Fibroblast of lung (primary cell): ENCODE data around the gene GDI1. TPM values are rescaled to one million over a fixed set of nuclear protein-coding genes. Genes with fewer than 3 reads are reported as not detected.

Source experiments
- DNase-seq, 2 donors: peaks; one replicate each; pipeline versions ENCODE4 v3.0.0 to v3.0.0-alpha.2; 2010; ENCODE audit warnings: low read depth in 2 of 2
- H2AFZ ChIP-seq: 2 replicates; pipeline ENCODE4 v1.5.1; 2012; ENCODE audit warnings: low read length, control low read depth, inconsistent platforms
- H3K27ac ChIP-seq: 2 replicates; pipeline ENCODE4 v1.5.1; 2011; ENCODE audit warnings: low read length, control low read depth; ENCODE audit not compliant: insufficient read depth
- H3K27me3 ChIP-seq: 2 replicates; pipeline ENCODE4 v1.5.1; 2011; ENCODE audit warnings: mild to moderate bottlenecking, low read length; ENCODE audit not compliant: control insufficient read depth, insufficient read depth
- H3K36me3 ChIP-seq: 2 replicates; pipeline ENCODE4 v1.5.1; 2011; ENCODE audit warnings: low read length; ENCODE audit not compliant: control insufficient read depth, insufficient read depth
- H3K4me1 ChIP-seq: 2 replicates; pipeline ENCODE4 v1.5.1; 2011; ENCODE audit warnings: low read length; ENCODE audit not compliant: control insufficient read depth, insufficient read depth; ENCODE audit errors: extremely low read depth
- H3K4me2 ChIP-seq: 2 replicates; pipeline ENCODE4 v1.5.1; 2011; ENCODE audit warnings: low read length, control low read depth; ENCODE audit not compliant: insufficient read depth; ENCODE audit errors: extremely low read depth
- H3K4me3 ChIP-seq, 4 experiments: fragments of 200-600 bp in 1 of 4; sonication (generic) in 1 of 4; replicated peaks in 1 of 4; 2 replicates each; pipeline ENCODE4 v1.5.1; 2011 to 2016; ENCODE audit warnings: low read length in 4 of 4, low read depth in 3 of 4, mild to moderate bottlenecking in 3 of 4, control low read depth in 2 of 4, inconsistent platforms in 1 of 4, mixed read lengths in 1 of 4; ENCODE audit not compliant: insufficient read depth in 1 of 4; ENCODE audit errors: control extremely low read depth in 1 of 4
- H3K79me2 ChIP-seq: 2 replicates; pipeline ENCODE4 v1.5.1; 2012; ENCODE audit warnings: mild to moderate bottlenecking, low read length, inconsistent platforms; ENCODE audit not compliant: control insufficient read depth, insufficient read depth
- H3K9ac ChIP-seq: 2 replicates; pipeline ENCODE4 v1.5.1; 2011; ENCODE audit warnings: mild to moderate bottlenecking, low read length, control low read depth; ENCODE audit not compliant: insufficient read depth
- H3K9me3 ChIP-seq: 2 replicates; pipeline ENCODE4 v1.5.1; 2012; ENCODE audit warnings: low read depth, low read length; ENCODE audit not compliant: control insufficient read depth, insufficient read depth
- H4K20me1 ChIP-seq: 2 replicates; pipeline ENCODE4 v1.5.1; 2011; ENCODE audit warnings: low read length; ENCODE audit not compliant: control insufficient read depth, insufficient read depth; ENCODE audit errors: extremely low read depth
- CTCF ChIP-seq, 2 donors: IDR thresholded peaks in 1 of 2; conservative IDR thresholded peaks in 1 of 2; 1 replicate in 1 of 2; 2 replicates in 1 of 2; pipeline ENCODE4 v1.5.1; 2011 to 2012; ENCODE audit warnings: low read length in 2 of 2, control low read depth in 1 of 2, inconsistent platforms in 1 of 2, low read depth in 1 of 2, mild to moderate bottlenecking in 1 of 2
- EZH2 ChIP-seq: IDR thresholded peaks from 2 replicates; pipeline ENCODE4 v1.5.1; 2012; ENCODE audit warnings: low read length, control low read depth, mild to moderate bottlenecking; ENCODE audit errors: missing control alignments
- polyA plus RNA-seq, 2 donors: library from polyadenylated mRNA; depleted of rRNA in 1 of 2; stranded (reverse) in 1 of 2; unstranded in 1 of 2; fragments of >200 nt; gene quantifications; 2 replicates each; pipeline ENCODE4 v1.2.1, GENCODE V29; 2011 to 2012; ENCODE audit warnings: missing spikeins in 1 of 2
- total RNA-seq: library from RNA; depleted of rRNA; stranded (reverse); fragments of >200 nt; gene quantifications from 2 replicates; pipeline ENCODE4 v1.2.1, GENCODE V29; 2014

GDI1 gene
- total and polyA plus RNA-seq, 2 donors (not counting 1 experiment from before 2014, with no cell fraction given) = 86.5 to 134 TPM

- TF ChIP-seq EZH2 = no peak
- TF ChIP-seq CTCF (conservative IDR thresholded peaks at IDR 0.05 in 1 of 2, IDR thresholded peaks at IDR 0.05 in 1 of 2; ENCODE audit: low read depth in 1 of 2, low read length in 2 of 2) = no peak
- DNase-seq = no peak
- Histone ChIP-seq H3K4me2 (no peak overlapping the region), H4K20me1 (no peaks in the 10 kb centered on the region), H2AFZ (no peak overlapping the region), H3K4me1 (no peaks in the 10 kb centered on the region), H3K4me3 (no peak overlapping the region), H3K27me3 (no peaks in the 10 kb centered on the region), H3K9me3 (no peaks in the 10 kb centered on the region), H3K9ac (no peak overlapping the region), H3K79me2 (peaks cover 2% of the 10 kb centered on the region), H3K36me3 (peaks cover 28% of the 10 kb centered on the region), H3K27ac (no peak overlapping the region)
Observed at GRCh38 chrX:154467556-154467955, 30.6 kb downstream of the GDI1 start.

GRCh38 chrX:154468217-154468616, 31.3 kb downstream of the GDI1 start:
- H3K27me3 ChIP-seq = no peaks in the 10 kb centered on the region
- peaks cover 27% of the 10 kb centered on the region for H3K36me3 ChIP-seq
- no peak overlapping the region for H2AFZ ChIP-seq
- H3K4me2 ChIP-seq = no peak overlapping the region
- H3K9me3 ChIP-seq = no peaks in the 10 kb centered on the region
- TF ChIP-seq EZH2 (no peak), CTCF (conservative IDR thresholded peaks at IDR 0.05 in 1 of 2, IDR thresholded peaks at IDR 0.05 in 1 of 2; ENCODE audit: low read depth in 1 of 2, low read length in 2 of 2) (no peak)
- no peak overlapping the region for H3K9ac ChIP-seq
- H3K27ac ChIP-seq = no peak overlapping the region
- no peaks in the 10 kb centered on the region for H3K79me2 ChIP-seq
- H3K4me1 ChIP-seq = no peaks in the 10 kb centered on the region
- no peak for DNase-seq
- H4K20me1 ChIP-seq = no peaks in the 10 kb centered on the region
- H3K4me3 ChIP-seq = no peak overlapping the region

- TF ChIP-seq CTCF (conservative IDR thresholded peaks at IDR 0.05 in 1 of 2, IDR thresholded peaks at IDR 0.05 in 1 of 2; ENCODE audit: low read depth in 1 of 2, low read length in 2 of 2) (no peak), EZH2 (no peak)
- no peaks in the 10 kb centered on the region for H3K9me3 ChIP-seq
- no peak overlapping the region for H3K27ac ChIP-seq
- peaks cover 24% of the 10 kb centered on the region for H3K36me3 ChIP-seq
- no peaks in the 10 kb centered on the region for H3K27me3 ChIP-seq
- no peak overlapping the region for H2AFZ ChIP-seq
- H3K79me2 ChIP-seq = no peaks in the 10 kb centered on the region
- DNase-seq = no peak
- H3K4me1 ChIP-seq = no peaks in the 10 kb centered on the region
- H3K4me2 ChIP-seq = no peak overlapping the region
- no peak overlapping the region for H3K4me3 ChIP-seq
- no peaks in the 10 kb centered on the region for H4K20me1 ChIP-seq
- H3K9ac ChIP-seq = no peak overlapping the region
Observed at GRCh38 chrX:154469114-154469513, 32.2 kb downstream of the GDI1 start.
